DND-41 (cell line): ENCODE data around the gene LRRN2.
"Not testable (repeated sequence)": the region's sequence is repeated elsewhere in the genome, so short reads cannot be mapped to it uniquely, and the experiment has no call there.

Source experiments
- CTCF ChIP-seq: IDR thresholded peaks from 2 replicates; pipeline ENCODE4 v1.5.1; 2012; ENCODE audit warnings: borderline replicate concordance, low read length, moderate library complexity, mild to moderate bottlenecking; ENCODE audit not compliant: poor library complexity, severe bottlenecking; ENCODE audit errors: extremely low read depth
- EZH2 ChIP-seq: IDR thresholded peaks from 3 replicates; pipeline ENCODE4 v1.6.1; 2012; ENCODE audit warnings: borderline replicate concordance, low read depth, mild to moderate bottlenecking, moderate library complexity, low read length, inconsistent platforms; ENCODE audit not compliant: severe bottlenecking

GRCh38 chr1:204727438-204727837 lies 41.9 kb upstream of the LRRN2 start:
- not testable (repeated sequence) for TF ChIP-seq EZH2, CTCF
